ENCODE measurements around the gene SHROOM2. TPM values are rescaled to one million over a fixed set of nuclear protein-coding genes. Genes with fewer than 3 reads are reported as not detected.

Gene SHROOM2
- total RNA-seq, 1 donor from 2014 or later = 33.0 TPM

GRCh38 chrX:9940421-9940820 is 154.2 kb downstream of the SHROOM2 start:
- DNase-seq (ENCODE audit: low read depth) = peak; percentile 85

GRCh38 chrX:9942086-9942485 is 155.9 kb downstream of the SHROOM2 start:
- no peak for DNase-seq (ENCODE audit: low read depth)

GRCh38 chrX:9943420-9943819 is 157.2 kb downstream of the SHROOM2 start:
- DNase-seq (ENCODE audit: low read depth) = no peak

DNA sequence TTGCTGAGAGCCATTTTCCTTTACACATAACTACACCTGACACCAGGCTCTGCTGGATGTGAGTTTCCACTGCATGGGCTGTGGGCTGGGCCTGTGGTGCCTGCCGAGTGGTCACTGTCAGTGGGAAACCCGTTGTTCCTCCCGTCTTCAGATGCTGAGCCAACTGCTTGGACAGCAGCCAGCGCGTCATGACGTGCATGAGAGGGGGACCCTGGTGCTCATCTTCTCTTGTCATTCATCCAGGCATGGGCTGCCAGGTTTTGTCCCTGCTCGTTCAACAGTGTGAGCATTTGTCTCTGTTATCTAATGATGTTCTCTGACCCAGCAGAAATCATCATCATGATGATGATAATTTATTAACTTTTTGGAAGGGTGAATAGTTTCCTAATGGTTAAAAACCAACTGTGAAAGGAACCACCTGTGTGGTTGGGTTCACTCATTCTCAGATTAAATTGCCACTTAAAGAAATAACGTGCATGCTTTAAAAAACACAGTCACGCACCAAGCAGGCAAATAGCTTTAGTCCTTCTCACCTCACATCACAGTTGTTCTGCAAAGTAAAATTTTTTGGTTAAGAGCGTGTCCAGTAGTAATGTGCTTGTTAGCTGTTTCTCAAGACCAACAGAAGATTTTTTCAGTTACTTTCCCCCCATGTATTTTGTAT is 161.0 kb downstream of the SHROOM2 start:
- DNase-seq (ENCODE audit: low read depth) = no peak

DNA sequence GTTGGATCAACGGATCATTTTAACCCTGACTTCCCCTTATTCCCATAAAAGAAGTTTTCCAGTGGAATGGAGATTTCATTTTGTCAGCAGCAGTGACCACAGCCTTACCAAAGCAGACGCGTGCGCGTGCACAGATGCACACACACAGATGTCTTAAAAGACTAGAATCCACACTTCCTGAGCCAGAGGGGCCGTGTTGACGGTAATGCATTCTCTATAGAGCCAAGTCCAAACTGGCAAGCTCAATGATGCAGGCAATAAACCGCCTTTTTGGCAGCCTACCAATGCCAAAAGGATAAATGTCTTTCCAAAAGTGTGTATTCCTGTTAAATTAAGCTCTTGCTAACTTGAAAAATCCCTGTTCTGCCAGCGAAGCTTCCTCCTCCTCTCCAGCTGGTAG is 162.2 kb downstream of the SHROOM2 start:
- DNase-seq (ENCODE audit: low read depth) = peak; percentile 2

- DNase-seq (ENCODE audit: low read depth) = no peak
Measured at GRCh38 chrX:9952300-9952699, 166.1 kb downstream of the SHROOM2 start.

DNA sequence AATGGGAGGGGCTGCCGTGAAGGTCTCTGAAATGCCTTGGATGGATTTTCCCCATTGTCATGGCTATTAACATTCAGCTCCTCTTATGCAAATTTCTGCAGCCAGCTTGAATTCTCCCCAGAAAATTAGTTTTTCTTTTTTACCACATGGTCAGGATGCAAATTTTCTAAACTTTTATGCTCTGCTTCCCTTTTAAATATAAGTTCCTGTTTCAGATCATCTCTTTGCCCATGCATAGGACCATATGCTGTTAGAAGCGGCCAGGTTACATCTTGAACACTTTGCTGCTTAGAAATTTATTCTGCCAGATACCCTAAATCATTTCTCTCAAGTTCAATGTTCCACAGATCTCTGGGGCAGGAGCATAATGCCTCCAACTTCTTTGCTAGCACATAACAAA is 167.2 kb downstream of the SHROOM2 start:
- no peak for DNase-seq (ENCODE audit: low read depth)

- DNase-seq (ENCODE audit: low read depth) = no peak
Measured at GRCh38 chrX:9955506-9955905, 169.3 kb downstream of the SHROOM2 start.

DNA sequence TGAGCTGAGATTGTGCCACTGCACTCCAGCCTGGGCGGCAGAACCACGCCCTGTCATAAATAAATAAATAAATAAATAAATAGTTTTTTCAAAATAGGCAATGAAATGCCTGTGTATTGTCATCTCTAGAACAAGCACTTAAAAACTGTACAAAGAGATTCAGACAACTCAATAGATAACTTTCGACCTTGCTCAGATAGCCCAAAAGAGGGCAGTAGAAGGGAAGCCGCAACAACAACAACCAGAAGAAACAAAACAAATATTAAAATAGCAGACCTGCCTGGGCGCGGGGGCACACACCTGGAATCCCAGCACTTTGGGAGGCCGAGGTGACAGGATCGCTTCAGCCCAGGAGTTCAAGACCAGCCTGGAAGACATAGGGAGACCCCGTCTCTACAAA is 171.5 kb downstream of the SHROOM2 start:
- no peak for DNase-seq (ENCODE audit: low read depth)

GRCh38 chrX:9958183-9958582 is 172.0 kb downstream of the SHROOM2 start:
- DNase-seq (ENCODE audit: low read depth) = no peak

DNA sequence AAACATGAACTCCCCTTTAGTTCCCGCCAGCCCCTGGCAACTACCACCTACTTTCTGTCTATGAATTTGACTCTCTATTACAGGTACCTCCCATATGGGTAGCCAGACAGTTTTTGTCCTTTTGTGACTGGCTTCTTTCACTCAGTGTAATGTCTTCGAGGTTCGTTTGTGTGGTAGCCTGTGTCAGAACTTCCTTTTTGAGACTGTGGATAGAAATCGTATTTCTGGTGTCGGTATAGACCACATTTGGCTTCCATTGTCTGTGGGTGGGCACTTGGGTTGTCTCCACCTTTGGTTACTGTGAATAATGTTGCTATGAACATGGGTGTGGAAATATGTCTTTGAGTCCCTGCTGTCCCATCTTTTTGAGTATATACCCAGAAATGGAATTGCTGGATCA is 175.5 kb downstream of the SHROOM2 start:
- DNase-seq (ENCODE audit: low read depth) = no peak

GRCh38 chrX:9966775-9967408 is 180.7 kb downstream of the SHROOM2 start, which contains the start of gene CLDN34:
CLDN34 (plus strand) TSS chrX:9967358; CDS start chrX:9967358, 0 bp downstream.
- DNase-seq (ENCODE audit: low read depth) = no peak

DNA sequence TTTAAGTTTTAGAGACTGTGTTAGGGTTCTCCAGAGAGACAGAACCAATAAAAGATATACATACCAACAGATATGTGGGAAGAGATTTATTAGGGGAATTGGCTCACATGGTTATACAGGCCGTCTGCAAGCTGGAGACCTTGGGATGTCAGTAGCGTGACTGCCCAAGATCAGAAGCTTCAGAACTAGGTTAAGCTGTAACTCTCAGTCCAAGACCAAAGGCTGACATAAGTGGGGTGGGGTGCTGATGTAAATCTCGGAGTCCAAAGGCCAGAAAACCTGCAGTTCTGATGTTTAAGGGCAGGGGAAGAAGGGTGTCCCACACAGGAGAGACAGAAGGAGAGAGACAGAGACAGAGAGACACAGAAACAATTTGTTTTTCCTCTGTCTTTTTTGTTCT is 191.4 kb downstream of the SHROOM2 start:
- no peak for DNase-seq (ENCODE audit: low read depth)

GRCh38 chrX:9980401-9980800 is 194.2 kb downstream of the SHROOM2 start:
- no peak for DNase-seq (ENCODE audit: low read depth)

DNA sequence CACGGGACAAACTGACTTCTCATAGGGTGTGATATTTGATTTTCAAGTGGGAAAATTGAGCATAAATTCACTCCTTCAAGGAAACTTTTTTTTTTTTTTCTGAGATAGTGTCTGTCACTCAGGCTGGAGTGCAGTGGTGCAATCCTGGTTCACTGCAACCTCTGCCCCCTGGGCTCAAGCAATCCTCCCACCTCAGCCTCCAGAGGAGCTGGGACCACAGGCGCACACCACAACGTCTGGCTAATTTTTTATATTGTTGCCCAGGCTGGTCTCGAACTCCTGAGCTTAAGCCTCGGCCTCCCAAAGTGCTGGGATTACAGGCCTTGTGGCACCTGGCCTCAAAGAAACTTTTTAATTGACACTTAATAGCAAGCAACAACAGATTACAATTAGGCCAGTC is 194.7 kb downstream of the SHROOM2 start:
- no peak for DNase-seq (ENCODE audit: low read depth)

GRCh38 chrX:9983441-9983840 is 197.2 kb downstream of the SHROOM2 start:
- no peak for DNase-seq (ENCODE audit: low read depth)

DNA sequence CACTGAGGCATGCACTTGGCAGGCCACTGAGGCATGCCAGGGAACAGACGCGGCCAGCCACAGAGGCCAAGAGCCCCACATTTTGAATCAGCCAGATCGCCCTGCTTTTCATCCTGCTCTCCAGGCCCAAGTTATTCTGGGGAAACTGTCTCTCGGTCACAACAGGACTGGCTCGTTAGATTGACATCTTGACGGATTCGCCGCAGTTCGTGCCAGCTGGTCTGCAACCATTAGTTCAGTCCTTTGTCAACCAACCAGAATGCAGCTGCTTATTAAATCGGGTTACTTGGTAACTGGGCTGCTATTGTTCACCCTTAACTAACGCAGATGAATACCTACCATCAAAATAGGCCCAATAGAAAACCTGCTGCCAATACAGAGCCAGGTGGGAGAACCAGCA is 197.6 kb downstream of the SHROOM2 start:
- DNase-seq (ENCODE audit: low read depth) = no peak

DNA sequence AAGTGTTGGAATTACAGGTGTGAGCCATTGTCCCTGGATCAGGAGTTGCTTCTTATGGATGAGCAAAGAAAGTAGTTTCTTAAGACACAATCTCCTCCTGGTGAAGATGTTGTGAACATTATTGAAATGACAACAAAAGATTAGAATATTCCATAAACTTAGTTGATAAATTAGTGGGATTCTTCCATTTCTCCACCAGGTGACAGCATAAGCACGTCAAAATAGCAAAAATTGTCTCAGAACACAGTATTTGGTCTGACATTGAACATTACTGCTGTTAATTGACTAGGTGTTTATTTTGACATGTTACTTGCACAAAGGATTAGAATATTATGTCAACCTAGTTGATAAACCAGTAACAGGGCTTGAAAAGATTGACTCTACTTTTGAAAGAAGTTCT is 202.5 kb downstream of the SHROOM2 start:
- DNase-seq (ENCODE audit: low read depth) = peak; percentile 11

DNA sequence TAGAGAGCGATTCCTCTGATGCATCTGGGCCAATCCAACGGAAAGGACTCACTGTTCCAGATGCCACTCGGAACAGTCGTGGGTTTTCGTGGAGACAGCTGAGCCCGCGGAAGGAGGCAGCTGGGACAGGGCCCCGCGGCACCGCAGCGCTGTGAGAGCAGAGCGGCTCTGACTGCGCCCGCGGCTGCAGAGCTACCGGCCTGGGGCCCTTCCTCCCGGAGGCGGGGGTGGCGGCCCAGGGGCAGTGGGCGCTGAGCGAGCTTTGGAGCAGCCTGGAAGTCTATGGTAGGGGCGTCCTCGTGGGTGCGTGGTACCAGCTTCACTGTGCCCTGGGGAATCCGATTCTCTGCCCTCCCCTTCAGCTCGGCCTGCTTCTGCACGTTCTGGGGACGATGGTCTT is 205.8 kb downstream of the SHROOM2 start:
- no peak for DNase-seq (ENCODE audit: low read depth)

GRCh38 chrX:9992724-9993123 is 206.5 kb downstream of the SHROOM2 start:
- DNase-seq (ENCODE audit: low read depth) = no peak

- peak; percentile 49 for DNase-seq (ENCODE audit: low read depth)
Measured at GRCh38 chrX:9995855-9996339, 209.7 kb downstream of the SHROOM2 start.

DNA sequence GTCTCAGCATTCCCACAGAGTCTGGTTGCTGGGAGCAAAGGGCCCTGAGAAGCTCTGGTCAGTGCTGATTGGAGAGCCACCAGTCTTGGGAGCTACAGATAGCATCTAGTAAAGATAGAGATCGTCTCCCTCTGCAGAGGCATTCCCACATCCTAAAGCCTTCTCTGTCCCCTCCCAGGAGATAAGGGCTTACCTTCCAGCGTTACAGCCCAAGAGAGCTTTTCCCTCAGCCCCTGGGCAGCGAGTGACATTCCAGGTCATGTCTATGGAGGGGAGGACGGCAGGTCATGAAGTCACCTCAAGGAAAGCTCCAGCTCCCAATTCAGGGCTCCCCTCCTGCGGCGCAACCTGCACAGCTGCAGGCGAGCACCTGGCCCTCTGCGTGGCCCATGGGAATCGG is 210.8 kb downstream of the SHROOM2 start:
- DNase-seq (ENCODE audit: low read depth) = no peak

DNA sequence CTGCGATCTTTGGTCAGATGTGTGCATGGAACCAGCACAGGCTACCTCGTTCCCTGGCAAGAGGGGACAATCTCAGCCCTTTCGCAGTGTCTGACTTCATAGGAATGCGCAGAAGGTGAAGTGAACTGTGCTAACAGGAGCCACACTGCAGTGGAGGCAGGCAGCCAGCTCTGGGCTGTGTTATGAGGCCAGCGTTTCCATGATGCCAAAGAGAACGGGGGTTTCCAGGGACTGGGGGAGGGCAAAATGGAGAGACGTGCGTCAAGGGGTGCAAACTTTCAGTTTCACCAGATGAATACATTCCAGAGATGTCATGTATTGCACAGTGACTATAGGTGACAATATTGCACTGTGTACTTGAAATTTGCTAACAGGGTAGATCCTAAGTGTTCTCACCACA is 211.3 kb downstream of the SHROOM2 start:
- no peak for DNase-seq (ENCODE audit: low read depth)

All from renal cortical epithelial cell (primary cell).